Coronary artery (tissue), 2 donors: Measurements from ENCODE around the gene C1orf21.

Experiments
- DNase-seq: peaks from one replicate; pipeline ENCODE4 v3.0.0-alpha.2; 2017; ENCODE audit warnings: low spot score
- H3K27ac ChIP-seq, 2 donors: fragments of 200-600 bp; sonication (generic); one replicate each; pipeline ENCODE4 v1.5.1; 2016 to 2019
- H3K4me3 ChIP-seq: fragments of 200-600 bp; sonication (generic); 2 replicates; pipeline ENCODE4 v1.5.1; 2016; ENCODE audit warnings: mild to moderate bottlenecking, moderate library complexity
- TF ChIP-seq, protein P1 (sequence below): fragments of 200-600 bp; sonication (generic); IDR thresholded peaks from one replicate; pipeline ENCODE4 v1.5.1; 2019; ENCODE audit warnings: antibody characterized with exemption

The C1orf21 gene

DNA sequence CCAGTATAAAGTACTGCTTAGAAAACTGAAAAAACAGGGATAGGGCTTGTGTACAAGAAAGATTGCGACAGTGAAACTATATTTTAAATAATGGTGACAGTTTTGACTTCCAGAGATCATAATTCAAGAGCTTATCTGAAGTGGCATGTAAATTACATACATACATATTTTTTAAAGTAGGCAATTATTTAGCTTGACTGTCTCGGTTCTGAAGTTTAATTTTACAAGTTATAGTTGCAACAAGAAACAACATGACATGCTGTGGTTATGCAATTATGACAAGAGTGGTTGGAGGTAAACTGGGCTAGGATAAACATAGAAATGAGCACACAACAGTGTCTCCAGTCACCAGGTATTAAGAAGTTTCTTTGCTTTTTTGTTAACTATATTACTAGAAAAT lies 4.1 kb downstream of the C1orf21 start:
- Histone ChIP-seq H3K4me3 (no peak overlapping the region), H3K27ac (no peak overlapping the region)
- TF ChIP-seq, protein P1, sequence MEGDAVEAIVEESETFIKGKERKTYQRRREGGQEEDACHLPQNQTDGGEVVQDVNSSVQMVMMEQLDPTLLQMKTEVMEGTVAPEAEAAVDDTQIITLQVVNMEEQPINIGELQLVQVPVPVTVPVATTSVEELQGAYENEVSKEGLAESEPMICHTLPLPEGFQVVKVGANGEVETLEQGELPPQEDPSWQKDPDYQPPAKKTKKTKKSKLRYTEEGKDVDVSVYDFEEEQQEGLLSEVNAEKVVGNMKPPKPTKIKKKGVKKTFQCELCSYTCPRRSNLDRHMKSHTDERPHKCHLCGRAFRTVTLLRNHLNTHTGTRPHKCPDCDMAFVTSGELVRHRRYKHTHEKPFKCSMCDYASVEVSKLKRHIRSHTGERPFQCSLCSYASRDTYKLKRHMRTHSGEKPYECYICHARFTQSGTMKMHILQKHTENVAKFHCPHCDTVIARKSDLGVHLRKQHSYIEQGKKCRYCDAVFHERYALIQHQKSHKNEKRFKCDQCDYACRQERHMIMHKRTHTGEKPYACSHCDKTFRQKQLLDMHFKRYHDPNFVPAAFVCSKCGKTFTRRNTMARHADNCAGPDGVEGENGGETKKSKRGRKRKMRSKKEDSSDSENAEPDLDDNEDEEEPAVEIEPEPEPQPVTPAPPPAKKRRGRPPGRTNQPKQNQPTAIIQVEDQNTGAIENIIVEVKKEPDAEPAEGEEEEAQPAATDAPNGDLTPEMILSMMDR = no peak
- no peak for DNase-seq

- DNase-seq = no peak
- TF ChIP-seq, protein P1 = no peak
- H3K4me3 ChIP-seq = no peak overlapping the region
- H3K27ac ChIP-seq = no peak overlapping the region
Measured at GRCh38 chr1:184392067-184392466, 5.2 kb downstream of the C1orf21 start.

GRCh38 chr1:184392779-184393522 lies 6.1 kb downstream of the C1orf21 start:
- TF ChIP-seq, protein P1 = no peak
- DNase-seq = no peak
- H3K27ac ChIP-seq = no peak overlapping the region
- no peak overlapping the region for H3K4me3 ChIP-seq

GRCh38 chr1:184393962-184394361 lies 7.1 kb downstream of the C1orf21 start:
- no peak overlapping the region for H3K27ac ChIP-seq
- TF ChIP-seq, protein P1 = no peak
- DNase-seq = no peak
- no peak overlapping the region for H3K4me3 ChIP-seq

DNA sequence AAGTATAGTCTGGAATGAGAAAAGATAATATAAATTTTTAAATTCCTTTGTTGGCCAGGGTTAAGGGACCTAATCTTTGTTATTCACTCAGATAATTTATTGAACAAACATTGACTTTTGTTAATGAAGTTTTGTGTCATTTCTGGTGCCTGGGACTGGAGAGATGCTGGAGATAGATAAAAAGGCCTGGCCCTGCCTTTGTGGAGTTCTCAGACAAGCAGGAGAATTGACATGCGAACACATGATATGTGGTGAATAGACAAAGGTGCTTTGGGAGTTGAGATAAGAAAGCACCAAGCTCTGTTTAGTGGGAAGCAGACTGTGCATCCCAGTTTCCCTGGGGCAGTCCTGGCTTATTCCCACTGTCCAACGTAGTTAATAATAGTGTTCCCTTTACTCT lies 8.5 kb downstream of the C1orf21 start:
- no peak for DNase-seq
- Histone ChIP-seq H3K4me3 (no peak overlapping the region), H3K27ac (no peak overlapping the region)
- TF ChIP-seq, protein P1 = no peak

DNA sequence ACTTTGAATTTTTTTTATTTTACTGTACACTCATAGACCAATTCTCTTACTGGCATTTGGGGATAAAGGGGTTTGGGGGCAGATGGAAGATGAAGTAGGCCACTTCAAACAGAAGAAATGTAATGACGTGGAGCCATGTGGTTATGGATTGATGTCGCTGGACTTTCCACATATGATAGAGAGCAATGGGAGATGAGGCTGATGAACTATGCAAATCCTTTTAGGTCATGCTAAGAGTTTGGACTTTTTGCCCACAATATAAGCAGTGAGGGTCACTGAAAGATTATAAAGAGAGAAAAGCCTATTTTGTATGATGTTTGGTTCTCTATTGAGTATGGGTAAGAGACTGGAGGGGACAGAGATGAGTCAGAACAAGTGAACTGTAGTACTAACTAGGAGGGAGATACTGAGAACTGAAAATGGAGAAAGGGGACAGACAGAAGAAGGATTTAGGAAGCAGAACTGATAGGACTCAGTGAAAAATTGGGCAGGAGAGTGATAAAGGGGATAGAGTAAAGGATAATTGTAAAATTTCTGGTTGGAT lies 9.2 kb downstream of the C1orf21 start:
- TF ChIP-seq, protein P1 = no peak
- DNase-seq = no peak
- Histone ChIP-seq H3K27ac (no peak overlapping the region), H3K4me3 (no peak overlapping the region)
